Measurements from ENCODE around the gene PPP1R9B.

DNA sequence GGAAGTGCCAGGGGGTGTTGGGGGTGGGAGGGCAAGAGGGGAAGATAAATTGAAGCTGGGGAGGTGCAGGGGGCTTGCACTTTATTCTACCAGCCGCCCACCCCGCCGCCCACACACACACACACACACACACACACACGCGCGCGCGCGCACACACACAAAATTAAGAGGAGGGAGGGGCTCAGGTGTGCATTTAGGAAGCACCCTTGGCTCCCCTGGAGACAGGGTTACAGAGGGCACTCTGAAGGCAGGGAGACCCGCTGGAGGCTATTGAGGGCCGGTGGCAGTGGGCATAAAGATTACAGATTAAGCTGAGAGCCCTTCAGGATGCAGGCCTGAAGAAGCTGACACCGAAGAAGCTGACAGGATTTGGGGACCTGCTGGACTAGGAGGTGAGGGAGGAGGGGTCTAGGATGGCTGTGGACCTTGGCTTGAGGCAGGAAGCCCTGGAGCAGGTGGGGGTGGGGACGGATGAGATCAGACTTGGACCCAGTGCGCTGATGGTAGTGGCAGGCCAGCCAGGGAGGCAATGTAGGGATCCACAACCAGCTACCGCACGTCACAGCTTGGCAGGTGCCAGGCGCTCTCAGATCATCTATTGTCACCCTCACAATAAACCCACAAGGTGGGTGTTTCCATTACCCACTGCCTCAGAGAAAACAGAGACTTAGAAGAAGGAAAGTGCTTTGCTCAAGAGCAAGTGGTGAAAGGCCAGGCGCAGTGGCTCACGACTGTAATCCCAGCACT, 19.7 kb downstream of the PPP1R9B start:
- TF ChIP-seq POLR2A (IDR thresholded peaks at IDR 0.05), result no peak
- TF ChIP-seq, protein P1, sequence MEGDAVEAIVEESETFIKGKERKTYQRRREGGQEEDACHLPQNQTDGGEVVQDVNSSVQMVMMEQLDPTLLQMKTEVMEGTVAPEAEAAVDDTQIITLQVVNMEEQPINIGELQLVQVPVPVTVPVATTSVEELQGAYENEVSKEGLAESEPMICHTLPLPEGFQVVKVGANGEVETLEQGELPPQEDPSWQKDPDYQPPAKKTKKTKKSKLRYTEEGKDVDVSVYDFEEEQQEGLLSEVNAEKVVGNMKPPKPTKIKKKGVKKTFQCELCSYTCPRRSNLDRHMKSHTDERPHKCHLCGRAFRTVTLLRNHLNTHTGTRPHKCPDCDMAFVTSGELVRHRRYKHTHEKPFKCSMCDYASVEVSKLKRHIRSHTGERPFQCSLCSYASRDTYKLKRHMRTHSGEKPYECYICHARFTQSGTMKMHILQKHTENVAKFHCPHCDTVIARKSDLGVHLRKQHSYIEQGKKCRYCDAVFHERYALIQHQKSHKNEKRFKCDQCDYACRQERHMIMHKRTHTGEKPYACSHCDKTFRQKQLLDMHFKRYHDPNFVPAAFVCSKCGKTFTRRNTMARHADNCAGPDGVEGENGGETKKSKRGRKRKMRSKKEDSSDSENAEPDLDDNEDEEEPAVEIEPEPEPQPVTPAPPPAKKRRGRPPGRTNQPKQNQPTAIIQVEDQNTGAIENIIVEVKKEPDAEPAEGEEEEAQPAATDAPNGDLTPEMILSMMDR (IDR thresholded peaks at IDR 0.05), result no peak
